Stimulated activated CD8-positive, alpha-beta memory T cell treated with anti-CD3 and anti-CD28 coated beads, Interleukin-7, amount 100 ng/mL, for 48 hours (primary cell): Measurements from ENCODE around the gene TINAGL1.

ENCODE experiments used
- DNase-seq, 2 donors: peaks; one replicate each; pipeline ENCODE4 v3.0.0-alpha.2; 2020; ENCODE audit warnings: low read depth in 1 of 2; ENCODE audit errors: extremely low read depth in 1 of 2

Gene TINAGL1

DNA sequence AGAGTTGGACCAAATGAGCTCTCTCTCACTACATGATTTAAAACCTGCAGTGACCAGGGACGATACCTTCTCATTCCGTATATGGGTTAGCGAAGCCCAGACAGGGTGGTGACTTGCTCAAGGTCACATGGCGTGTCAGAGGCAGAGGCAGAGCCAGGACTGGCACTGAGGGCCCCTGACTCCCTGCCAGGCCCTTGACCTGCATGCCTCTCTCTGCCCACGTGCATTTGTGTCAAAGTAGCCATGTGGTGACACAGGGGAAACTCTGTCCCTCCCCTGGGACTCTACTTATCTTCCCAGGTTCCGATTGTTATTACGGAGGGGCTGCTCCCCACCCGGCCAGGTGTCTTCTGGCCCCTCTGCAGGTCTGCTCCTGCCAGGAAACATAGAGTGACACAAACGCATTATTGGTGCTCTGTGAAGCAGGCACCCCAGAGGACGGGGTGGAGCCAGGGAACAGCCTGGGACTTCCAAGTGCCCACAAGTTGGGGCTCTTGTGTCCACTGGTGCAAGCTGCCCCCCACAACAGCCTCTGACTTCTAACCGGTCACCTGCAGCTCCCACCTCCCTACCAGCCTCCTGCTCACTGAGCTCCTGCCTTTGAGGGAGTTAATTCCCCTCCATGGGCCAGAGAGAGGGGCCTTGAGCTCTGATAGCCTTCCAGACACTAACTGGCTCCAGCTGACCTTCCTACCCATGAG is 7.3 kb upstream of the TINAGL1 start:
- no peak for DNase-seq

DNA sequence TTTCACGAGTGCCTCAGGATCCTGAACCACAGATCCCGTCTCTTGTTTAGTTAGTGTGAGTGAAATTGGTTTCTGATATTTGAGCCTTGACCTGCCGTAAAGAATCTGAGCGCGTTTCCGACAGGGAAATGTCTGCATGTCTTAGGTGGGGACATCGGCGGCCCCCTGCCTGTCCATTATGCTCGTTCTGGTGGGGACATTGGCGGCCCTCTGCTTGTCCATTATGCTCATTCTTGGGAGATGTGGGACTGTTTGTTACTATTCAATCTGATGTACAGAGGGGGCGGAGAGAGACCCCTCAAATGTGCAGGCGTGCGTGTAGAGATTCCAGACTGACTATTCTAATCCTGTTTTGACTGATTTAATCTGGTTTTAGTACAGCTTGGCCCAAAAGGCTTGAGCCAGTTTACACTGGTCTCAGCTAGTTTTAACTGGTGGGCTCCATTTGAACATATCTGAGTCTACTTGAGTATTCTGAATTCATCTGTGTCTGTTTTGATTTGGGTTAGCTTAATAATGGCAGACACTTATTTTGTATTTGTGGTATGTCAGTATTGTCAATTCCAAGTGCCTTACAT is 6.6 kb upstream of the TINAGL1 start:
- DNase-seq, result no peak

DNA sequence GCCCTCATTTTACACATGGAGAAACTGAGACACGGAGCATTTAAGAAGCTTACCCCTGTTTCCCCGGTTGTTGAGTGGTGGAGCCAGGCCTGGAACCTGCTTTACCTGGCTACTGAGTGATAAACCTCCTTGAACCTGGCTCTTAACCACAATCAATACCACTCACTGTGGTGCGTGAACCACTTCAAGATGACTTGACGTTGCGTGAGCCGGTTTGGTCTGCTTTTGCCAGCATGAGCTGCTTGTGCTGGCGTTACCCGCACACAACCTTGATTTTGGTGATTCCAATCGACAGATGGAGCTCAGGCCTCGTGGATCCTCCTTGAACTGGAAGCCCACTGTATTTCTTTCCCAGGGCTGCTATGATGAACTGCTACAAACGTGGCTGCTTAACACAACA is 6.1 kb upstream of the TINAGL1 start:
- no peak for DNase-seq

DNA sequence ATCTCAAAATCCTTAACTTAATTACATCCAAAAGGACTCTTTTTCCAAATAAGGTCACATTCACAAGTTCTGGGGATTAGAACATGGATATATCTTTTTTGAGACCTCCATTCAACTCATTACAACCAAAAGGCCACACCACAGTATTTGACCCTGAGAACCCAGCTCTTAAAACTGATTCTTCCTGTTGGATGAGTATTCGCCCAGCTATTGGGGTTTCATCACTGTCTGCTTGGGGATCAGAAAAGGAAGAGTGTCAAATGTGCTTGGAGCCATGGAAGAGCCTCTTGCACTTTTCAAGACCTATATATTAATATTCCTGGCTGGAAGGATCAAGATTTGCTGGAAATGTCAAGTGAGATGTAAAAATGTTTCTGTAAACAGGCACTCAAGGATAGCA is 5.4 kb upstream of the TINAGL1 start:
- DNase-seq, result no peak

DNA sequence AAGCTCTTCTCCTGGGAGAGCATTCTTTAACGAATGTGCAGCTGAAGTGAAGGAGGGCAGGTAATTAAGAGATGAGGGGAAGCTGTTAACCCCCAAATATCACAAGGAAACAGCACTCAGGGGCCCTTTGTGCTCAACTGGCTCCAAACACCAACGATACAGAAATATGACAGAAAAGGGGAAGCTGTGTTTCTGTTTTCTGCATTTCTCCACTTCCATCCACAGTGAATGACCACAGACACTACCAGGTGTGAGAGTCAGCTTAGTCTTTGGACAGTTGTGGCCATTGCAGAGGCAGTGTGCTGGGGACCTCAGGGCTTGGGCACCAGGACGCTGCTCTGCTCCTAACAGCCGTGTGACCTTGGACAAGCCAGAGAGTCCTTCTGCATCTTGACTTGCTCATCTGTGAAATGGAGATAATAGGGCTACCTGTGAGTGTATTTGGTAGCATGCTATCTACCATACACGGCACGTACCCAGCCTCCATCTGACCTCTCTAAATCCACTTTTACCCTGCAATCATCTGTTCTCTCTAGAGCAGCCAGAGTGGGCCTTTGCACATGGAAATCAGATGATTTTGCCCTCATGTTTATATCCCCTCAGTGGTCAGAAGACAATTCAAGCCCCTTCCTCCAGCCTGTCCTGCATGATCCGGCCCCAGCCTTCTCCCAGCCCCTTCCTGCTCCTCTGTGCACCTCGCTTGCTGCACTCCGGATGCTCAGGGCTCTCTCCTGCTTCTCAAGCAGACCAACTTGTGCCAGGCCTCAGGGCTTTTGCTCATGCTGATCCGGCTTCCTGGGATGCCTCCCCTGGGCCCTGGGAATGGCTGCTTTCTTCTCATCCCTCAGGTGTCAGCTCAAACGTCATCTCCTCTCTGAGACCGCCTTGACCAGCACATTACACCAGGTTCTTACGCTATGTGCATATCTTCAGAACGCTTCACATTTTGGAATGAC is 4.7 kb upstream of the TINAGL1 start:
- no peak for DNase-seq

DNA sequence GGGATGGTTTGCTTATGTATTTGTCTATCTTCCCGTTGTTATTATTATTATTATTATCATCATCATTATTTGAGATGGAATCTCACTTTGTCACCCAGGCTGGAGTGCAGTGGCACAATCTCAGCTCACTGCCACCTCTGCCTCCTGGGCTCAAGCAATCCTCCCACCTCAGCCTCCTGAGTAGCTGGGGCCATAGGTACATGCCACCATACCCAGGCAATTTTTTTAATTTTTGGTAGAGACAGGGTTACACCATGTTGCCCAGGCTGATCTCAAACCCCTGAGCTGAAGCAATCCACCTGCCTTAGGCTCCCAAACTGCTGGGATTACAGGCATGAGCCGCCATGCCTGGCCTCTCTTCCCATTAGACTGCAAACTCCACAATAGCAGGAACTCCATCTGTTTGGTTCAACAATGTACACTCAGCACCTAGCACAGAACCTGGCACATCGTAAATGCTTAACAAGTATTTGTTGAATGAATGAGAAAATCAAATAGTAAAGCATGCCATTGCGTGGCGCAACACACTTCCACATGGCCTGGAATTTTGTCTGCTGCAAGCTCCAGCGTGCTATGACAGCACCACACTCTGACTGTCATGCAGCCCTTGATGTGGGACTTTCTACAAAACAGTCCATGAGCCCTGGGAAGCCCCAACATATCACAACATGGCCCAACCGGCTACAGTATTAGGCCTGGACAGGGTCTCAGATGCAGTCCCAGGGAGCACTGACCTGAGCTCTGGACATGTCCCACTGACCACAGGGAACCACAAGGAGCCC is 3.8 kb upstream of the TINAGL1 start:
- DNase-seq, result no peak

DNA sequence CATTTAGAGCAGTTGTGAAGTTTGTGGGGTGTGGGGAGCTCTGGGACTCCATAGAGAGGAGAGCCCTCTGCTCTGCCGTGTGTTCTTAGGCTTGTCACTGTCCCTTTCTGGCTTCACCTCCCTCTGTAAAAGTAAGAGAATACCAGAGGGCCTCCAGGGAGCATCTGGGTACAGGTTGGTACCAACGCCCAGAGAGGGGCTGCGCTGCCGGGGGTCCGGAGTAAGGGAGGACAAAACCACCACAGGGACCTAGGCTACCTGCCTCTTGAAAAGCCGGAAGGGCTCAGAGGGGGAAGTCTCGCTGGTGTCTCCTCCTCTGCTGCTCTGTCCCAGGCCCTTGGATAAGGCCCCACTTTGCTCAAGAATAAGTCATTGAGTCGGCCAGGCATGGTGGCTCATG is 3.1 kb upstream of the TINAGL1 start:
- no peak for DNase-seq

DNA sequence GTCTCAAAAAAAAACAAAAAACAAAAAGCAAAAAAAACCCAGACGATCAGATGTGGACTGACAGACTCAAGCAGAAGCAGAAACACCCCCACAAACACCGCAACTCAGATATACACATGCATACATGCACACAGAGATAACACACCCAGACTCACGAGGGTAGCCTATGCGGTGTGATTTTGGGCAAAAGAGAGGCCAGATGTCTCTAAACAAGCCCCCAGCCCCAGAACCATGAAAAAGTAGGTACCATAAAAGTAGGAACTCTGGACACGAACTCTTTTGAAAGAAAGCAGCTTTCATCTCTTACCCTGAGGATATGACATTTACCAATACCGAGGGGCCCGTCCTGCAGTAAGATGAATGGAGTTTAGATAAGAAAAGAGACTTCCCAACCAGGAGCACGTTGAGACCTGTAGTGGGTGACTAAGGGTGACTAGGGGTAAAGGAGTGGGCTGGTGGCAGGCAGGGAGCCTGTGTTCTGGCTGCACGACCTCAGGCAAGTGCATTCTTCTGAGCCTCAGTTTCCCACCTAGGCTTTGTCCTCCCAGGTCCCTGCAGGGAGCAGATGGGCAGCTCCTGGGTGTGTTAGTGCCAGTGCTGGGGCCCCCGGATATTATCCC is 1.5 kb upstream of the TINAGL1 start:
- no peak for DNase-seq

DNA sequence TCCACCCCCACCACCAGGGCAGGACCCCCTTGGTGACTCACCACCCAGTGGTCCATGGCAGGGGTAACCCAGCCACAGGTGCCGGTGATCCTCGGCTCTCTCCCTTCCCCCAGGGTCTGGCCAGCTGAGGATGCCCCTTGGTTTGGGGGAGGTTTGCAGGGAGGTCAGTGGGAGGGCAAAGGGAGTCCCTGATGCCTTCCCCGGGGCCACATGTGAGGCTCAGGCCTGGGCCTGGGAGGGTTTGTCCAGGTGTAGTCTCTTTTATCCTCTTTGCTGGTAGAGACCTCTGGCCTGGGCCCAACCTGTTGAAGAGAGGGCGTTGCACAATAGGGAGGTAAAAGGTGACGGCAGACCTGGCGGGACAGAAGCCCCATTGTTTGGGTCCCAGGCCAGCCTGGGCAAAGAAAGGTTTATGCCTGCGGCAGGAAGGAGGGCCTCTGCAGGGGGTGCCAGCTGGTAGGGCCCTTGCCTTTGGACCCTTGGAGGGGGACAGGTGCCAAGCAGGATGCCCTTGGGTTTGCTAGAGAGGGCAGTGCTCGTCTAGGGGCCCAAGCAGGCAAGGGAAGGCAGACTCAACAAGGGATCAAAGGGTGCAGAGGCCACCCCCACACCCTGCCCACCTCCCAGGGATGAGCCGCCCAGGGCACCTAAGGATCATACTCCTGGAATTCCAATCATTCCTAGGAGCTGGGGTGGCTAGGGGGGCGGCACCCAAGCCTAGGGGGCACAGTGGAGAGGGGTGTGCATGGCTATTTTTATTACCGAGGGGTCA is 760 bp upstream of the TINAGL1 start:
- no peak for DNase-seq

DNA sequence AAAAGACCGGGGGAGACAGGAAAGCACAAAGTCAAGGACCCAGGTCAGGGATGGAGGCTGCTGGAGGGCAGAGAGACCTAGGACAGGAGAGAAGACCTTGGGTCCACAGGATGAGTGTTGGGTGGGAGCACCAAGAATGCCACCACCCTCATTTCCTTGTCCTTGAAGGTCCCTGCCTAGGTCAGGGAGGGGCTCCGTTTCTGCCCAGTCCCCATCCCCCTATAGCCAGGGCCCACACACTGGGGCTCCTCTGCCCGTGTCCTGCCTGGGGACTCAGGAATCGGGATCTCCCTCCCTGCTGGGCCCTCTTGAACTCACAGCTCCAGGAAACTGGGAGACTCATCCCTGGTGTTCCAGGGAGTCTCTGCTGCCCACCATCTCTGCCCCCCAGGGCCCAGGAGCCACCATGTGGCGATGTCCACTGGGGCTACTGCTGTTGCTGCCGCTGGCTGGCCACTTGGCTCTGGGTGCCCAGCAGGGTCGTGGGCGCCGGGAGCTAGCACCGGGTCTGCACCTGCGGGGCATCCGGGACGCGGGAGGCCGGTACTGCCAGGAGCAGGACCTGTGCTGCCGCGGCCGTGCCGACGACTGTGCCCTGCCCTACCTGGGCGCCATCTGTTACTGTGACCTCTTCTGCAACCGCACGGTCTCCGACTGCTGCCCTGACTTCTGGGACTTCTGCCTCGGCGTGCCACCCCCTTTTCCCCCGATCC is 584 bp downstream of the TINAGL1 start:
- DNase-seq, result no peak

DNA sequence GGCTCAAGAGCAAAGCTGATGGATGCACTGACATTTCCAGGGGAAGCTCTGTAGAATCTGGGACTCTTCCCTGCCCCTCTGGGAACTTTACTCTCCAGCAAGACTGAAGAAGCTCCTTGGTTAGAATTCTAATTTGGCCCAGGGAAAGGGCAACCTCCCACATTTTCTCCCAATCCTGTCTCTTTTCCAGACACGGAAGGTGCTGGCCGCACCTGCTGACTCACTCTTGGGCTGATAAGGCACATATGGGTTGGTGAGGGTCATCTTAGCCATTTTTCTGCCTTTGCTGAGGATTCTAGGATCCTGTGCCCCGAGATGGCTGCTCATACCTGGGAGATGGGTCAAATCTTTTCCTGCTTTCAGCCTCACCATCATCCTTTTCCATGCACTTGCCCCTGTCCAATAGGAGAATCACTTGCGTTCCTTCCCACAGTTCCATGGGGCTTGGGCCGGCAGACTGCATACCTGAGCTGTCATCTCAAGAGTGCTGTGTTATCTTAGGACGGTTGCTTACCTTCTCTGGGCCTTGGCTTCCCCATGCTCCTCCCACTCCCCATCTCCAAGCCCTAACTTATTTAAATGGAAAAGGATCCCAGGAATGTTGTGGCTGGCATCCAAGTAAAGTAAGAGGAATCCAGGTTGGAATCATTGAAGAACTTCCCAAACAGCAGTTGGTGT is 1.3 kb downstream of the TINAGL1 start:
- no peak for DNase-seq

DNA sequence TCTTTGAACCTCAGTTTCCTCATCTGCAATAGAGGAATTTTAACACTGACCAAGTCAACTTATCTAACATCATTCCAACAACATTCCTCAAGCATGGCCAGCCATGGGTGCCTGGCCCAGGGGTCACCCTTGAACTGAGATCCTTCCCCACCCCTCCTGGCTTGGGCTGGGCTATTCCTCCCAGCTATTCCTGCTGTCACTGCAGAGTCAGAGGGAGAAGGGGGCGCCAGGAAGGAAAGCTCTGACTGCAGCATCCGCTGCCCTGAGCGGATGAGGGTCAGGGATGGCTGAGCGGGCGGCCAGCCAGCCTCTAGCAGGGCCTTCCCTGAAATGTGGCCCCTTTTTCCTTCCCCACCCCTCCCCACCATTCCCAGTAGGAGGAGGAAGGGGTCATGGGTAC is 3.1 kb downstream of the TINAGL1 start:
- DNase-seq, result no peak

DNA sequence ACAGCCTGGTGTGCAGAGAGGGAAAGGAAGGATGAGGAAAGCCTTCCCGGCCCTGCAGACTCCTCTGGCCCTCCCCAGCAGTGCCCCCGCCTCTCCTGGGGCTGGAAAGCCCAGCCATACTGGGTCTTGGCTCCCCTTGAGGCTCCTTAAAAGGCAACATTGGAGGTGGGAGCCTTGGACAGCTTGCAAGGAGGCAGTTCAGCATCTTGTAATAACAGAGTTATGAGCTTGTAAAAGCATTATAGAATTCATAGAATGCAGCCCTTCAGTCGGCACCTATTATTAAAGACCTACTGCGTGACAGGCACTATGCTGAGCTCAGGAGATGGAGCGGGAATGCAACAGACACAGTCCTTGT is 4.2 kb downstream of the TINAGL1 start:
- no peak for DNase-seq

DNA sequence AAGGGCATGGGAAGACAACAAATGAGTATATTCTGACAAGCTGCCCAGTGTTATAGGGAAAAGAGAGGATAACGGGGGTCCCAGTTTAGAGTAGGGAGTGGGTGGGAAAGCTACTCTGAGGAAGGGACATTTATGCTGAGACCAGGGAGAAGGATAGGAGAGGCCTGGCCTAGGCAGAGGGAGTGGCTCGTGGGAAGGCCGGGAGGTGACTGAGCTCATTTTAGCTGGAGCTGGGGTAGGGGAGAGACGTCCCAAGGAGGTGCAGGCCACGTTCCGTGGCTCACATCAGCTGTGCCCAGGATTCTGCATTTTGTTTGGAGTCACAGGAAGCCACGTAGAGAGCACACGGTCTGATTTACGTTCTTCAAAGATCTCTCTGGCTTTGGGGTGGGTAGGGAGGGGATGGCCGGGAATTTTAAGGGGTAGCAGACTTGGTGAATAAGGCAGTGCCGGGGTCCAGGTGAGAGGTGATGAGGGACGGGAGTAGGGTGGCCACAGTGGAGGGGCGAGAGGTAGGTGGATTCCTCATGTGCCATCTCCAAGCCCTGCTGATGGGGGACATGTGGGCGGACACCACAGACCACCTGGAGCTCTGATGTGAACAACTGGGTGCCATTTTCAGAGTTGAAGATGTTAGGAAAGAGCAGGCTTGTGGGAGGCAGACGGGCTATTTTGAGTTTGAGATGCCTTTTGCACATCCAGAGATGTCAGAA is 4.7 kb downstream of the TINAGL1 start:
- no peak for DNase-seq

DNA sequence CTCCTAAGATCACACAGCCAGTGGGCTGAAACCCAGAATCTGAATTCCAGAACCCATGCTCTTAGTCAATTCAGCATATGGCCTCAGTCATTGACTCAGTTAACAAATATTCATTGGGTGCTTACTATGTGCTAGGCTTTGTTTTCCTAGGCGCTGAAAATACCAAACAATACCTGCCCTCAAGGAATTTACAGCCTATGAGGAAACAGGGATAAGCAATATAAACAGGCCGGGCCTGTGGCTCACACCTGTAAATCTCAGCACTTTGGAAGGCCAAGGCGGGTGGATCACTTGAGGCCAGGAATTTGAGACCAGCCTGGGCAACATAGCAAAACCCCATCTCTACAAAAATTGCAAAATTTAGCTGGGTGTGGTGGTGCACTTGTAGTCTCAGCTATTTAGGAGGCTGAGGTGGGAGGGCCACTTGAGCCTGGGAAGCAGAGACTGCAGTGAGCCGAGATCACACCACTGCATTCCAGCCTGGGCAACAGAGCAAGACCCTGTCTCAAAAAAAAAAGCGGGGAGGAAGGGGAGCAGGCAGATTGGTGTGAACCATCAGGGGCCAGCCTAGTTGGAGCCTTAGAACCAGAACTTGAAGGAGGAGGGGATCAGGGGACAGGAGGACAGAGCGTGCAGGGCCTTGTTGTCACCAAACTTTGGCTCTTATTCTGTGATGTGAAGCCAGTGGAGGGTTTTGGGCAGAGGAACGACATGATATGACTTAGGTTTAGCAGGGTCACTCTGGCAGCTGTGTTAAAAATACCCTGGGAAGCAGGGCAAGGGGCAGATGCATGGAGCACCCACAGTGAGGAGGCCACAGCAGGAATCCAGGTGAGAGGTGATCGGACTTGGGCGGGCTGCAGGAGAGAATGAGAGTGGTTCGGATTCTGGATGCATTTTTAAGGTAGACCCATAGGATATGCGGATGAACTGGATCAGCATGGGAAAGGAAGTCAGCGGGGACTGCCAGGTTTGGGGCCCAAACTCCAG is 5.8 kb downstream of the TINAGL1 start:
- DNase-seq, result no peak

DNA sequence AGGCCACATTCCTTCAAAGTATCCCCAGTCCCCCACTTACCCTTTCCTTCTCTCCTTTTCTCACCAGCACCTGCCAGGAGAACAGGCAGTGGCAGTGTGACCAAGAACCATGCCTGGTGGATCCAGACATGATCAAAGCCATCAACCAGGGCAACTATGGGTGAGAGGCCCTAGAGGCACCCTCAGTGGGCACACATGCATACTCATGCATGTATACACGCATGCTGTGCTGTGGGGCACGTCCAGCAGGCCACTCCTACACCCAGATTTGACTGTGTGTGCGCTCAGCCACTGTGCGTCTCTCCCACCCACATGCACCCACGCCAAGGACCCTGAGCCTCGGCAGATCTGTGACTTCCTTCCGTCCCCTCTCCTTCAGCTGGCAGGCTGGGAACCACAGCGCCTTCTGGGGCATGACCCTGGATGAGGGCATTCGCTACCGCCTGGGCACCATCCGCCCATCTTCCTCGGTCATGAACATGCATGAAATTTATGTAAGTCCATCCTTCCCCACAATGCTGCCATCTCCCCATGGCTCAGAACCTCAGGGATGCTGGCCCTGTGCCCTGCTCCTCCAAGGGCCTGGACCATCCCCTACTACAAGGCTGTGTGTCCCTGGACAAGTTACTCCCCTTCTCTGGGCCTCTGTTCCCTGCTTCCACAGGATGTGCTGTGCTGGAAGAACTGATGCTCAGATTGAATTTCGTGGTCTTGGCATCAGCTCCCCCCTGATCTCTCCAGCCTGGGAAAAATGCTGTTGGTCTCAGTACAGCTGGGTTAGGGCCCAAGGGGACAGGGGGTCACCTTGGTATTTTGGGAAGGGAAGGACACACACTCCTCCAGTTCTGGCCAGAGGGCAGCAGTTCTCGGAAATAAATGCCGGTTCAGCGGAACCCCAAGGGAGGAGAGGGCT is 7.0 kb downstream of the TINAGL1 start:
- DNase-seq, result no peak
